ENCODE results near the gene C11orf98.

GRCh38 chr11:62705413-62705812 is 40.4 kb upstream of the C11orf98 start:
- TF ChIP-seq CTCF (IDR thresholded peaks at IDR 0.05; ENCODE audit: low read depth, low read length, poor library complexity, severe bottlenecking) (no peak), EZH2phosphoT487 (IDR thresholded peaks at IDR 0.05; ENCODE audit: borderline replicate concordance, low read length) (no peak)
